Measurements from ENCODE around the gene NCK2. TPM values are rescaled to one million over a fixed set of nuclear protein-coding genes. Genes with fewer than 3 reads are reported as not detected.

The NCK2 gene
- total and polyA plus RNA-seq, 2 of the 4 experiments (the other 2 are of a cell fraction), result 15.8 to 22.2 TPM

GRCh38 chr2:105788670-105789290 lies 44.1 kb downstream of the NCK2 start (continued):
- no peak for TF ChIP-seq RAD21 (IDR thresholded peaks at IDR 0.05; ENCODE audit: low read length)

- H3K4me1 ChIP-seq (ENCODE audit: control insufficient read depth, insufficient read depth, low read length), result peaks cover 17% of the 10 kb centered on the region
- H2BK20ac ChIP-seq (ENCODE audit: low read depth, low read length), result peak overlapping the region; percentile 71
- H4K91ac ChIP-seq (ENCODE audit: insufficient read depth, low read depth, low read length), result peak overlapping the region; percentile 52; the same call in 1 of the 2 replicates
- ChIA-PET POLR2A (ENCODE audit: unreplicated experiment) (no interaction called here), CTCF (interaction anchor here (0.6 to 0.8 kb wide), 2 partner anchors 109 to 426 kb away, joined by 3 to 5 read pairs; no protein-coding TSS in a partner anchor)
- no peaks in the 10 kb centered on the region for H3K9me3 ChIP-seq (ENCODE audit: control insufficient read depth, insufficient read depth, low read length)
- in situ Hi-C loops (cut with MboI; ENCODE audit: low sequenced_read_pairs), result loop anchor here (25.0 kb wide), 1 partner anchor 453 kb away; the partner anchor contains the start of genes C2orf49 and TGFBRAP1
- no peak overlapping the region; the same call in 1 of the 2 replicates for H3K56ac ChIP-seq (ENCODE audit: extremely low read depth, insufficient read depth, low read length)
- peaks cover 42% of the 10 kb centered on the region for H4K20me1 ChIP-seq (ENCODE audit: insufficient read depth, low read length)
- H3K4me3 ChIP-seq (ENCODE audit: insufficient read depth, low read depth, low read length), result no peak overlapping the region
- peak overlapping the region; percentile 72; the same call in 1 of the 2 replicates for H2AK5ac ChIP-seq (ENCODE audit: low read depth, low read length)
- no peak overlapping the region for H3K9ac ChIP-seq (ENCODE audit: low read depth, low read length)
- TF ChIP-seq RCOR1 (IDR thresholded peaks at IDR 0.05; ENCODE audit: insufficient replicate concordance, low read length) (no peak), MAFK (IDR thresholded peaks at IDR 0.05; ENCODE audit: low read depth, low read length) (peak; percentile 34; the same call in 1 of the 2 replicates), CTCF (conservative IDR thresholded peaks at IDR 0.05; ENCODE audit: low read depth, low read length) (0 out of 2 replicates have a peak, but pooled peaks have one; percentile 1)
- peak overlapping the region; percentile 6 for H2AK9ac ChIP-seq (replicated peaks; ENCODE audit: low read depth, low read length, poor library complexity)
- peak overlapping the region; percentile 10 for H2BK5ac ChIP-seq (ENCODE audit: low read depth, low read length, poor library complexity, severe bottlenecking)
- H2BK120ac ChIP-seq (ENCODE audit: low read depth, low read length), result peak overlapping the region; percentile 65
- WGBS, 2 experiments (ENCODE audit: extremely low coverage in 2 of 2, insufficient read length in 1 of 2), result 0% methylated on average over 1 of the region's 11 CpGs; no CpG with 5 or more reads in 1 of the 2 experiments
- H3K9me1 ChIP-seq (ENCODE audit: insufficient read depth, low read length), result peaks cover 29% of the 10 kb centered on the region
- DNase-seq (peak; percentile 74), ATAC-seq (ENCODE audit: low read depth) (peak; percentile 70)
- peak overlapping the region; percentile 35 for H3K4ac ChIP-seq (ENCODE audit: low read depth, low read length)
- intact Hi-C loops (cut with micrococcal nuclease), result no loop called here
- no peak overlapping the region for H3K18ac ChIP-seq (ENCODE audit: low read depth, low read length)
- peak overlapping the region; percentile 38 for H3K4me2 ChIP-seq (ENCODE audit: low read depth, low read length)
- peak overlapping the region; percentile 48; the same call in 1 of the 3 replicates for H2BK15ac ChIP-seq (ENCODE audit: low read depth, low read length)
- no peaks in the 10 kb centered on the region for H3K36me3 ChIP-seq (ENCODE audit: control insufficient read depth, insufficient read depth, low read length)
- H3K27ac ChIP-seq (ENCODE audit: insufficient read depth, low read length), result no peak overlapping the region
- BruUV-seq (replicated peaks), result no TSS peak
- H3K14ac ChIP-seq (replicated peaks; ENCODE audit: low read depth, low read length), result peak overlapping the region; percentile 82
- H3K79me1 ChIP-seq (ENCODE audit: low read depth in 1 of 2, low read length in 2 of 2), result peaks cover 46 to 73% of the 10 kb centered on the region in 2 experiments
- H3K27me3 ChIP-seq (ENCODE audit: control insufficient read depth, insufficient read depth, low read length), result no peaks in the 10 kb centered on the region
- dilution Hi-C loops (cut with HindIII; ENCODE audit: low sequenced_read_pairs, unreplicated experiment), result no loop called here
- H4K5ac ChIP-seq (ENCODE audit: low read depth, low read length), result no peak overlapping the region
- H2AFZ ChIP-seq (replicated peaks; ENCODE audit: low read length, poor library complexity), result no peak overlapping the region
- H4K8ac ChIP-seq (ENCODE audit: low read depth in 2 of 2, low read length in 2 of 2), result peak overlapping the region in 1 of 2 experiments; percentile 31; a peak in 1 of 4 replicates
- peak overlapping the region; percentile 54; the same call in 1 of the 2 replicates for H3K23ac ChIP-seq (ENCODE audit: low read depth, low read length)
These were observed 45.2 kb downstream of the NCK2 start for GRCh38 chr2:105789745-105790460.

All from IMR-90 (cell line).